GM12801 (cell line): ENCODE data around the gene AGPAT4.

Experiments
- CTCF ChIP-seq: IDR thresholded peaks from one replicate; pipeline ENCODE4 v1.5.1; 2011; ENCODE audit warnings: control low read depth; ENCODE audit not compliant: insufficient read length; ENCODE audit errors: extremely low read depth

The AGPAT4 gene

GRCh38 chr6:161135695-161136591 is 137.9 kb downstream of the AGPAT4 start:
- no peak for TF ChIP-seq CTCF

GRCh38 chr6:161134550-161135298 is 139.1 kb downstream of the AGPAT4 start:
- no peak for TF ChIP-seq CTCF

- no peak for TF ChIP-seq CTCF
Measured at GRCh38 chr6:161133963-161134362, 139.9 kb downstream of the AGPAT4 start.

DNA sequence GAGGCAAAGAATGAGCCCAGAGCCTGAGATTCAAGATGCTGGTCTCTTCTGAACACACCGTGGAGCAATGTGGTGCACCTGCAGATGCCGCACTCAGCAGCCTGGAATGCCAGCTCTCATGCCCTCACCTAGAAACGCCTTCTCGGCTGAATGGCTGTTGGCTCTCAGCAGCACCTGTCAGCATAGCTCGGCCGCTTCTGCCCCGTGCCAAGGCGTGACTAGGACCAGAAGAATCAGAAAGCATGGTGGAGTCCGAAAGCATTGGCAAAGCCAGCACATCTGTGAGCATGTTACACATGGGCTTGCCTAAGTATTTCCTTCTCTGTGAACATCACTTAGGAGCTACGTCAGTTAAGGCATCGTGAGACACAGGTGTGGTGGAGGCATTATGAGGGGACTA is 141.5 kb downstream of the AGPAT4 start:
- TF ChIP-seq CTCF: no peak

GRCh38 chr6:161130967-161131766 is 142.7 kb downstream of the AGPAT4 start:
- no peak for TF ChIP-seq CTCF

DNA sequence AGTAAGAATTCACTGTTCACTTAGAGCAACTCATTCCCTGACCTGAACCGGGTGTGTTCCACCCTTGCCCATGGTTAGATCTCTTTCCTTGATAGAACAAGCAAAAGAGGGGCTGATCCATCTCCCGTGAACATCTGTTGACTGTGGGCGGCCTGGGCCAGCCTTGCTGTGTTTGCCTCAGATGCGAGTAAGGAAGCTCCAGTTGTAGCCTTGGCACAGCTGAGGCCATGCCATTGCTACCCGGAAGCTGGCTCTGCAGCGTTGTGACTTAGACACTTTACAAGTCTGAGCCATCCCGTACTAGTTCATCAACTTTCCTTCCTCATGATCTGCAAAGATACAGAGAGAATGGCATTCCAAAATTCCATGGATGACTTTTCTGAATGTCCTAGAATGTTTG is 143.3 kb downstream of the AGPAT4 start:
- TF ChIP-seq CTCF: no peak

DNA sequence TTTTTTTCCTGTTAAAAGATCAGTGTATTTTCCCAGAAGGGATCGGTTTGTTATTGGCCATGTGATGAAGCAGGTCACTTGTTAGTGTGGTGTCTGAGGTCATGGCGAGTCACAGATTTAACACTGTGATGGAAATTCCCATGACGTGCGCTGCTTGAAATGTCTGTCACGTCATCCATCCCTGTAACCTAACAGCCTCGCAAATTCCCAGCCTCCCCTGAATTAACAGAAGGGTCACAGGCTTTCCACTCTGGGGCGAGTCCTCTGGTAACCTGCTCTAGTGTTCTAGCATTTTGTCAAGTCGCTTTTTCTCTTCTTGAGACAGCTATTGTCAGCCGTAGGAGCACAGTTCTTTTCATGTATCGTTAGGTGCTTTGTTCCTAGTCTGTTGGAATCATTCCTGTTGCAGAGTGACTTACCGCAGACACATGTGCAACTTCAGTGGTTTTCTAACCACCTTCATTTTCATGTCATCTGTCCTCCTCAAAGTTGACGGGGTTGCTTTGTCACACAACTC is 145.1 kb downstream of the AGPAT4 start:
- TF ChIP-seq CTCF: no peak
